GM13977 (cell line): ENCODE results near the gene SLC37A1.

Experiments
- DNase-seq: peaks from one replicate; pipeline ENCODE4 v3.0.0; 2012; ENCODE audit warnings: low spot score
- CTCF ChIP-seq: IDR thresholded peaks from 2 replicates; pipeline ENCODE4 v1.5.1; 2012; ENCODE audit warnings: mild to moderate bottlenecking, control low read depth; ENCODE audit not compliant: insufficient read depth; ENCODE audit errors: extremely low read depth, missing control alignments
- in situ Hi-C: fragments of 300-500 bp; cut with MboI; formaldehyde crosslinking; loops from one replicate; pipeline ENCODE4 v1.12.0; 2022; ENCODE audit warnings: low sequenced_read_pairs, low pct_unique_long_range_greater_than_20kb, mixed read lengths, inconsistent platforms; ENCODE audit not compliant: unreplicated experiment

Gene SLC37A1

GRCh38 chr21:42521384-42521783 is 7.7 kb downstream of the SLC37A1 start:
- DNase-seq = no peak
- in situ Hi-C loops = no loop called here
- TF ChIP-seq CTCF = no peak

- in situ Hi-C loops = no loop called here
- no peak for DNase-seq
Observed at GRCh38 chr21:42521805-42522204, 8.2 kb downstream of the SLC37A1 start.

GRCh38 chr21:42522271-42522670 is 8.6 kb downstream of the SLC37A1 start:
- in situ Hi-C loops = no loop called here
- TF ChIP-seq CTCF = no peak
- no peak for DNase-seq

More at GRCh38 chr21:42521805-42522204, 8.2 kb downstream of the SLC37A1 start:
- no peak for TF ChIP-seq CTCF

GRCh38 chr21:42522771-42523170 is 9.1 kb downstream of the SLC37A1 start:
- TF ChIP-seq CTCF = no peak
- no peak for DNase-seq
- in situ Hi-C loops = no loop called here

- no peak for TF ChIP-seq CTCF
- no peak for DNase-seq
- in situ Hi-C loops = no loop called here
Observed at GRCh38 chr21:42523211-42523610, 9.6 kb downstream of the SLC37A1 start.

- no peak for TF ChIP-seq CTCF
- no peak for DNase-seq
- in situ Hi-C loops = no loop called here
Observed at GRCh38 chr21:42523941-42524340, 10.3 kb downstream of the SLC37A1 start.
